RWPE2 (cell line): ENCODE measurements around the gene NWD2.

Experiments
- ATAC-seq: fragments of 200-7000 bp; cut with Tn5 transposase; 3 replicates; pipeline ENCODE4 v1.9.1; 2021; ENCODE audit warnings: low read depth
- DNase-seq: peaks from one replicate; pipeline ENCODE4 v3.0.0-alpha.2; 2020; ENCODE audit warnings: low spot score
- H3K27ac ChIP-seq: fragments of 450-650 bp; 2 replicates; pipeline ENCODE4 v1.5.1; 2017; ENCODE audit warnings: mild to moderate bottlenecking; ENCODE audit not compliant: poor library complexity, severe bottlenecking
- H3K27me3 ChIP-seq: fragments of 250-450 bp; sonication (Bioruptor Pico); 2 replicates; pipeline ENCODE4 v1.5.1; 2021; ENCODE audit warnings: mild to moderate bottlenecking, moderate library complexity; ENCODE audit not compliant: insufficient read depth, poor library complexity, severe bottlenecking
- H3K36me3 ChIP-seq: fragments of 250-450 bp; sonication (Bioruptor Pico); 2 replicates; pipeline ENCODE4 v1.5.1; 2020; ENCODE audit warnings: low read depth, mild to moderate bottlenecking, moderate library complexity
- H3K4me1 ChIP-seq: fragments of 250-450 bp; sonication (Bioruptor Pico); 2 replicates; pipeline ENCODE4 v1.5.1; 2021; ENCODE audit warnings: mild to moderate bottlenecking, moderate library complexity; ENCODE audit not compliant: insufficient read depth, poor library complexity, severe bottlenecking
- H3K4me3 ChIP-seq: fragments of 250-450 bp; sonication (Bioruptor Pico); 2 replicates; pipeline ENCODE4 v1.5.1; 2021; ENCODE audit warnings: mild to moderate bottlenecking, moderate library complexity; ENCODE audit not compliant: severe bottlenecking
- H3K9me3 ChIP-seq: fragments of 250-450 bp; sonication (Bioruptor Pico); 2 replicates; pipeline ENCODE4 v1.5.1; 2021; ENCODE audit warnings: mild to moderate bottlenecking, moderate library complexity; ENCODE audit not compliant: severe bottlenecking
- TF ChIP-seq, protein P1 (sequence below): fragments of 450-650 bp; IDR thresholded peaks from one replicate; pipeline ENCODE4 v1.5.1; 2017; ENCODE audit warnings: mild to moderate bottlenecking, moderate library complexity; ENCODE audit not compliant: poor library complexity, severe bottlenecking

The NWD2 gene

DNA sequence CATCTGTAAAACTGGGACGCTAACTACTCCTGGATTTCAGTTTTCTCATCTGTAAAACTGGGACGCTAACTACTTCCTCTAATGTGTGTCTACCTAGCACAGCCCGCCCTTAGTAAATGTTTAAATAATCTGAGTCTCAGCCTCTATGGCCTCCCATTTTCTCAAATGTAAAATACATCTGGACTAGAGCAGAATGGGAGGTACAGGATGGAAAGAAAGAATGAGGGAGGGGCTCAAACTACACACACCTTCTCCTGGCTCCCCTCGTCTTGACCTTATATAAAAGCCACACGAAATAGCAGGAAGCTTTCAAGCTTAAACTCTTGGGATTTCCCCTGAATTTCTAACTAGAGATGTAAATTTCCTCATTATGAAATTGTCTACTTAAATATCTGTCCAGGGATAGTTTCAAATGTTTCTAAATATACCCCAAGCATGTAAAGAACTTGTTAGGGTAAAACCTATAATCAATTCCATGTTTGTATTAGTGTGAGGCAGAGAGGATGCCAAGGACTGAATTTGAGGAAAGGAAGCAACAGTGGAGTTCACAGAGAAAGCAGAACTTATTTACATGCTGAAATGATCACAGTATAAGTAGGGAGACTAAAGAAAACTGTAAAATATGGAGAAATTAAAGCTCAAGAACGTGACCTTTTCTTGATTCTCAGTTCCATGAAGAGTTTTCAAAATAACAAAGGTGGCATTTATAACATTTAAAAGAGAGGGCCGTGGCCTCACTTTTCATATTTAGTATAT is 220.0 kb downstream of the NWD2 start:
- no peak for ATAC-seq
- Histone ChIP-seq H3K36me3 (no peaks in the 10 kb centered on the region), H3K4me3 (no peak overlapping the region), H3K9me3 (no peaks in the 10 kb centered on the region), H3K4me1 (no peaks in the 10 kb centered on the region), H3K27ac (no peak overlapping the region), H3K27me3 (no peaks in the 10 kb centered on the region)
- TF ChIP-seq, protein P1, sequence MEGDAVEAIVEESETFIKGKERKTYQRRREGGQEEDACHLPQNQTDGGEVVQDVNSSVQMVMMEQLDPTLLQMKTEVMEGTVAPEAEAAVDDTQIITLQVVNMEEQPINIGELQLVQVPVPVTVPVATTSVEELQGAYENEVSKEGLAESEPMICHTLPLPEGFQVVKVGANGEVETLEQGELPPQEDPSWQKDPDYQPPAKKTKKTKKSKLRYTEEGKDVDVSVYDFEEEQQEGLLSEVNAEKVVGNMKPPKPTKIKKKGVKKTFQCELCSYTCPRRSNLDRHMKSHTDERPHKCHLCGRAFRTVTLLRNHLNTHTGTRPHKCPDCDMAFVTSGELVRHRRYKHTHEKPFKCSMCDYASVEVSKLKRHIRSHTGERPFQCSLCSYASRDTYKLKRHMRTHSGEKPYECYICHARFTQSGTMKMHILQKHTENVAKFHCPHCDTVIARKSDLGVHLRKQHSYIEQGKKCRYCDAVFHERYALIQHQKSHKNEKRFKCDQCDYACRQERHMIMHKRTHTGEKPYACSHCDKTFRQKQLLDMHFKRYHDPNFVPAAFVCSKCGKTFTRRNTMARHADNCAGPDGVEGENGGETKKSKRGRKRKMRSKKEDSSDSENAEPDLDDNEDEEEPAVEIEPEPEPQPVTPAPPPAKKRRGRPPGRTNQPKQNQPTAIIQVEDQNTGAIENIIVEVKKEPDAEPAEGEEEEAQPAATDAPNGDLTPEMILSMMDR = no peak
- no peak for DNase-seq

DNA sequence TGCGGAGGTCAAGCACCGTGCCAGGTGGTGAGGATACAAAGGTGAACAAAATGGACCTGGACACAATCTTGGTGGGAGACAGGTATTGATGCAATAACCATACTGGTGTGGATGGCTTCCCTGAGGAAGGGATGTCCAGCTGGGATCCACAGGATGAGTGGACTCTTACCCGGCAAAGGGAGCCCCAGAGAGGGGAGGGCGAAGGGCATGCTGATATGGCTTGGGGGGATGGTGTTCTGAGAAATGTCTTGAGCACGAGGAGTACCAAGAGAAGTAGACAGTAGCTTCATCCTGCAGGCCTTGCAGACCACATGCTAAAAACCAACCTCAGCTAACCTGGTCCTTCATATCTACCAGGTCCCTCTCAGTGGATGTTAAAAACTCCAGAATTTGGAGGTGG is 220.8 kb downstream of the NWD2 start:
- DNase-seq = no peak
- no peak for ATAC-seq
- H3K27me3 ChIP-seq = no peaks in the 10 kb centered on the region

DNA sequence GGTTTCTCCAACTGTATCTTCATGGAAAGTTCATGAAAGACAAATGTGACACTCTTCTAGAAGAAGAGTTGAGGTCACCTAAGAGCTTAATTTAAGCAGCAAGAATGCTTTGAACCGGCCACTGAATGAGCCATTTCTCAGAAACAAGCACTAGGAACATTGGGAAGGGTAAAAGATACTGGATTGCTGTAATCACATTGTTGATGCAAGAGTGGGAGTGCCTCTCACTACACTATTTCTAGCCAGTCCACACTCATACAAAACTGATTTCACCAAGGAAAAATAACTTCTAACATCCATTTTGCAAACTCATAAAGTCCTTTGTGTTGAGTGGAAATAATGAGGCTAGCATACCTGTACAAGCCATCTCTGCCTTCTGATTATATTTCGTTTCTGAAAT is 221.3 kb downstream of the NWD2 start:
- TF ChIP-seq, protein P1 = no peak
- DNase-seq = no peak
- Histone ChIP-seq H3K27me3 (peaks cover 4% of the 10 kb centered on the region), H3K4me1 (no peaks in the 10 kb centered on the region), H3K36me3 (no peaks in the 10 kb centered on the region), H3K4me3 (no peak overlapping the region), H3K9me3 (no peaks in the 10 kb centered on the region), H3K27ac (no peak overlapping the region)
- ATAC-seq = no peak

More for the DNA sequence above, 220.8 kb downstream of the NWD2 start:
- TF ChIP-seq, protein P1 = no peak
- Histone ChIP-seq H3K4me1 (no peaks in the 10 kb centered on the region), H3K27ac (no peak overlapping the region), H3K36me3 (no peaks in the 10 kb centered on the region), H3K4me3 (no peak overlapping the region), H3K9me3 (no peaks in the 10 kb centered on the region)

DNA sequence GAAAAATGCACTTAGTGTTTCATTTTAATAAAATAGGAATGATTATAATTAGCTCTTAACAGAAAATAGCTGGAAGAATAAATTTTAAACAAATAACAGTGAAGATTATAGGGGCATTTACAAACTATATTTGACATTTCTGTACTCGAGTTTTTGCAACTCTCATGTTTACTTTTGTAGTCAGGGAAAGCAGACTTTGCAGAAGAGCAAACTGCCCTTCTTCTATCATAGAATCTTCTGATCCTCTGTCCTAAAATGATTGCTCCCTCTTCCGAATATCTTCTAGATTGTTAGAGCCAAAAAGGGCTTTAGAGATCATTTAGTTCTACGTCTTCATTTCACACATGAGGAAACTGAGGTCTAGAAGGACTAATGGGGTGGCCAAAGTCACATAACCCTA is 222.7 kb downstream of the NWD2 start:
- no peak for DNase-seq
- Histone ChIP-seq H3K4me3 (no peak overlapping the region), H3K4me1 (peaks cover 4% of the 10 kb centered on the region), H3K9me3 (no peaks in the 10 kb centered on the region), H3K27ac (no peak overlapping the region), H3K36me3 (no peaks in the 10 kb centered on the region), H3K27me3 (peaks cover 16% of the 10 kb centered on the region)
- TF ChIP-seq, protein P1 = no peak
- no peak for ATAC-seq

DNA sequence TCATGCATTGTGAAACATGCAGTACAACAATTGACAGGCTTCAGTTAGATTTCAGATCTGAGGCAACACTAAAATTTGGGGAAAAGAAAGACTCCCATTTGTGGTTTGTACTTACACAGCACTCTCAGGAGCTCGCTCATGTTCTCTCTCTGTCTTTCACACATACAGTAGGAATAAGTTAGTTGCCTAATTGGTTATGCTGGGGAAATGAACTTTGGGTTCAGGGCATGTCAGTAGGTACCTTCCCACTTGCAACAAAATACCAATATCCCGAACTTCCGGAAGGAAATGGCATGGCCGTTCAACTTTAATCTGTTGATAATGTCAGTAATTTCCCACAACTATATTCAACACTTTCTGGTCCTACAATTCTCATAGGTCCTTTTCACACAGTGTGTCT is 223.3 kb downstream of the NWD2 start:
- Histone ChIP-seq H3K27ac (no peak overlapping the region), H3K4me3 (no peak overlapping the region), H3K36me3 (no peaks in the 10 kb centered on the region), H3K9me3 (no peaks in the 10 kb centered on the region), H3K4me1 (peaks cover 4% of the 10 kb centered on the region), H3K27me3 (peaks cover 19% of the 10 kb centered on the region)
- DNase-seq = no peak
- TF ChIP-seq, protein P1 = no peak
- ATAC-seq = no peak
